Peyer's patch (tissue), 4 donors: ENCODE results near the gene SLC1A2.

Source experiments
- POLR2A ChIP-seq, 2 donors: fragments of 450-650 bp; IDR thresholded peaks; one replicate each; pipeline ENCODE4 v1.5.1; 2017; ENCODE audit warnings: antibody characterized with exemption in 2 of 2, mild to moderate bottlenecking in 2 of 2, moderate library complexity in 2 of 2
- TF ChIP-seq, protein P1 (sequence below), 6 experiments: fragments of 450-650 bp in 4 of 6; fragments of 200-600 bp in 2 of 6; sonication (generic) in 1 of 6; IDR thresholded peaks; one replicate each; pipeline ENCODE4 v1.5.1; 2017 to 2019; ENCODE audit warnings: antibody characterized with exemption in 6 of 6, mild to moderate bottlenecking in 3 of 6, moderate library complexity in 1 of 6

DNA sequence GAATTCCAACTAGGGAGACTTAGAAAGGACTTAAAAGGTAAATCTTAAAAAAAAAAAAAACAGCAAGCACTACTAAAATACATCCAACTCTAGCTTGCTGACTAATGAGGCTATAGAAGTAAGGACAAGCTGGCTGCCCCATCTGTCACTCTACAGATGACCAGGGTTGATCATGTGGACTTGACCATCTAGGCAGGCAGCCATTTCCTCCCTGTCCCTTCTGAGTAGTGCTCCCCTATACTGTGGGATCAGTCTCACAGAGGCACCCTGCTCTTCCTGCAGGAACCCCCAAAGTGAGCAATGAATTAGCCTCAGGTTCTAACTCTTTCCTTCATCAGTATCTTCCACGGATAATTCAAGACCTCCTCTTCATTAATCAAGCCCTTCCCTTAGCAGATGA, 12.3 kb downstream of the SLC1A2 start:
- TF ChIP-seq, protein P1, sequence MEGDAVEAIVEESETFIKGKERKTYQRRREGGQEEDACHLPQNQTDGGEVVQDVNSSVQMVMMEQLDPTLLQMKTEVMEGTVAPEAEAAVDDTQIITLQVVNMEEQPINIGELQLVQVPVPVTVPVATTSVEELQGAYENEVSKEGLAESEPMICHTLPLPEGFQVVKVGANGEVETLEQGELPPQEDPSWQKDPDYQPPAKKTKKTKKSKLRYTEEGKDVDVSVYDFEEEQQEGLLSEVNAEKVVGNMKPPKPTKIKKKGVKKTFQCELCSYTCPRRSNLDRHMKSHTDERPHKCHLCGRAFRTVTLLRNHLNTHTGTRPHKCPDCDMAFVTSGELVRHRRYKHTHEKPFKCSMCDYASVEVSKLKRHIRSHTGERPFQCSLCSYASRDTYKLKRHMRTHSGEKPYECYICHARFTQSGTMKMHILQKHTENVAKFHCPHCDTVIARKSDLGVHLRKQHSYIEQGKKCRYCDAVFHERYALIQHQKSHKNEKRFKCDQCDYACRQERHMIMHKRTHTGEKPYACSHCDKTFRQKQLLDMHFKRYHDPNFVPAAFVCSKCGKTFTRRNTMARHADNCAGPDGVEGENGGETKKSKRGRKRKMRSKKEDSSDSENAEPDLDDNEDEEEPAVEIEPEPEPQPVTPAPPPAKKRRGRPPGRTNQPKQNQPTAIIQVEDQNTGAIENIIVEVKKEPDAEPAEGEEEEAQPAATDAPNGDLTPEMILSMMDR (IDR thresholded peaks at IDR 0.05) = no peak
- no peak for TF ChIP-seq POLR2A (IDR thresholded peaks at IDR 0.05)
